Tibial nerve (tissue), 4 donors: ENCODE data around the gene EVI2B.

Source experiments
- CTCF ChIP-seq, 5 experiments: fragments of 200-600 bp in 3 of 5; fragments of 450-650 bp in 2 of 5; sonication (generic) in 3 of 5; IDR thresholded peaks; one replicate each; pipeline ENCODE4 v1.5.1; 2016 to 2019; ENCODE audit warnings: antibody characterized with exemption in 5 of 5, mild to moderate bottlenecking in 3 of 5, moderate library complexity in 2 of 5
- EP300 ChIP-seq, 2 donors: sonication (generic); formaldehyde crosslinking; IDR thresholded peaks; one replicate each; pipeline ENCODE4 v1.6.1; 2017; ENCODE audit warnings: antibody characterized with exemption in 2 of 2, mild to moderate bottlenecking in 1 of 2
- POLR2A ChIP-seq, 2 donors: fragments of 450-650 bp; IDR thresholded peaks; one replicate each; pipeline ENCODE4 v1.6.1; 2017; ENCODE audit warnings: antibody characterized with exemption in 2 of 2, mild to moderate bottlenecking in 2 of 2, moderate library complexity in 2 of 2

- TF ChIP-seq CTCF (IDR thresholded peaks at IDR 0.05) (no peak), POLR2A (IDR thresholded peaks at IDR 0.05) (no peak), EP300 (IDR thresholded peaks at IDR 0.05) (no peak)
Measured at GRCh38 chr17:31308372-31309334, 5.2 kb downstream of the EVI2B start.
